Stimulated activated CD8-positive, alpha-beta memory T cell treated with anti-CD3 and anti-CD28 coated beads, Interleukin-12 subunit alpha, Interleukin-12 subunit beta, amount 100 ng/mL, for 1 hour (primary cell): ENCODE data around the gene IQGAP1.

Source experiments
- DNase-seq: peaks from one replicate; pipeline ENCODE4 v3.0.0-alpha.2; 2020; ENCODE audit warnings: low read depth

Gene IQGAP1

DNA sequence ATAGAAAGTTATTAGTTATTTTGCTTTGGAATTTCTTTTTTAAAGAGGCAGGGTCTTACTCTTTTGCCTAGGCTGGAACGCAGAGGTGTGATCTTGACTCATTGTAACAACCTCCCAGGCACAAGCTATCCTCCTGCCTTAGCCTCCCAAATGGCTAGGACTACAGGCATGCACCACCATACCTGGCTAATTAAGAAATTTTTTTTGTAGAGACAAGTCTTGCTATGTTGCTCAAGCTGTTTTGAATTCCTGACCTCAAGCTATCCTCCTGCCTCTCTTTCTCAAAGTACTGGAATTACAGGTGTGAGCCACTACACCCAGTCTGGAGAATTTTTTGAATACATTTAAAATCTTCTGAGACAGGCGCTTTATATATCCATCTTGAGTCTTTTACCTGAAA lies 49.5 kb downstream of the IQGAP1 start:
- DNase-seq, result no peak

DNA sequence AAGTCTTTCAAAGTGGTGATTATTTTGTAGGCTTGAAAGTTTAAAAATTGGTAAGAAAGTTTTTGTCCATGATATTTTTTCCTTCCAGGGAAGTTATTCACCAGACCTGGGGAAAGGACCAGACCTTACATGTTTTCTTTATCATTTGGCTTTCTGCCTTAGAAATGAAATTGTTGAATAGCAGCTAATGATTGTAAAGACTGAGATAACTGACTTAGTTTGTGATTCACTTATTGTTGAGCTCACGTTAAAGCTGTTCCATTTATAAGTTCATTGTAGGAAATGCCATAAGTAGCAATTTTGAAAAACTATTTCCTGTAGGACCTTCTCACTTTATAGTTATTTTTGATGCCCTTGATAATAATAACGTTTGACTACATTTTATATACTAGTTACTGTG lies 51.9 kb downstream of the IQGAP1 start:
- DNase-seq, result no peak

DNA sequence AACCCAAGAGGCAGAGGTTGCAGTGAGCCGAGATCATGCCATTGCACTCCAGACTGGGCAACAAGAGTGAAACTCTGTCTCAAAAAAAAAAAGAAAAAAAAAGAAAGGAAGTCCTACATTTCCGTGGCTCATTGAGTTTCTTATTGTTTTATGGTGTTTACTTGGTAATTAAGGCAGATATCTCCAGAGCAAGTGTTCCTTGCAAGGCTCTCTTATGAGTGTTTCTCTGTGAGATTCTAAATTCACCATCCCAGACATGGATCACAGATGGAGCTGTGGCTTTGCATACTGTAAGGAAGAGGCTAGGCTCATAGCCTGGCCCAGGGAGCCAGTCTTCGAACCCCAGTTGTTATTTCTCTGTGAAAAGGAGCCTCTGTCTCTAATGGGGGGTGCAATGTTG lies 53.0 kb downstream of the IQGAP1 start:
- DNase-seq, result no peak

DNA sequence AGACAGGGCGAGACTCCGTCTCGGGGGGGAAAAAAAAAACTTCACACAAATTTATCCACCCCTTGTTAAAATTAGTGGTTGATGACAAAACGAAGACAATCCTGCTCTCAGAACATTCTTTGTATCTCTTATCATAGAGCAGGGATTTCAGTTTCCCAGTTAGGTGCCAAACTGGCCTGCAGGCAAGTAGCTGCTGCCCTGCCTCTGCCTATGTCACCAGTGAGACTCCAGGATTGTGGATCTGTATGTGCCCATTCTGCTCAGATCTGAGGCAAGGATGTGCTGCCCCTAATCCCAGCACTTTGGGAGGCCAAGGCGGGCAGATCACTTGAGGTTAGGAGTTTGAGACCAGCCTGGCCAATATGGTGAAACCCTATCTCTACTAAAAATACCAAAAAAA lies 54.4 kb downstream of the IQGAP1 start:
- no peak for DNase-seq

DNA sequence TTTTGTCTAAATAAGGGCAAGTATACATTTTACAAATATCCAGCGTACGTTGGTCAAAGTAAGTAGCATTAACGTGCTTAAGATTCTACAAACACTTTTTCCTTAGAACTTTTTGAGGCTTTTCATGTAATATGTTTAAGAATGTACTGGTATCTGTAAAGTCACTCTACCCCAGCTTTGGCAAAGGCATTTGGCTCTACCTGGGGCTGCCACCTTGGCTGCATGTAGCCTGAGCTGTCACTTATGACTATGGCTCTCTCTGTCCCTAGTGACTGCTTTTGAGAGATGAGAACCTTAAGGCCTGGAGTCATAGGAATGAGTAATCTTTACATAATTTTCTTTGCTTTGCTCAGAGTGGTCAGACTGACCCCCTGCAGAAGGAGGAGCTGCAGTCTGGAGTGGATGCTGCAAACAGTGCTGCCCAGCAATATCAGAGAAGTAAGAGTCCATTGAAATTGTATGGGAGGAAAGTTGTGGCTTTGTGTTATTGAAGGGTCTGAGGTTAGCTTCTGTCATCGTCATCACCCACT lies 61.2 kb downstream of the IQGAP1 start:
- no peak for DNase-seq

DNA sequence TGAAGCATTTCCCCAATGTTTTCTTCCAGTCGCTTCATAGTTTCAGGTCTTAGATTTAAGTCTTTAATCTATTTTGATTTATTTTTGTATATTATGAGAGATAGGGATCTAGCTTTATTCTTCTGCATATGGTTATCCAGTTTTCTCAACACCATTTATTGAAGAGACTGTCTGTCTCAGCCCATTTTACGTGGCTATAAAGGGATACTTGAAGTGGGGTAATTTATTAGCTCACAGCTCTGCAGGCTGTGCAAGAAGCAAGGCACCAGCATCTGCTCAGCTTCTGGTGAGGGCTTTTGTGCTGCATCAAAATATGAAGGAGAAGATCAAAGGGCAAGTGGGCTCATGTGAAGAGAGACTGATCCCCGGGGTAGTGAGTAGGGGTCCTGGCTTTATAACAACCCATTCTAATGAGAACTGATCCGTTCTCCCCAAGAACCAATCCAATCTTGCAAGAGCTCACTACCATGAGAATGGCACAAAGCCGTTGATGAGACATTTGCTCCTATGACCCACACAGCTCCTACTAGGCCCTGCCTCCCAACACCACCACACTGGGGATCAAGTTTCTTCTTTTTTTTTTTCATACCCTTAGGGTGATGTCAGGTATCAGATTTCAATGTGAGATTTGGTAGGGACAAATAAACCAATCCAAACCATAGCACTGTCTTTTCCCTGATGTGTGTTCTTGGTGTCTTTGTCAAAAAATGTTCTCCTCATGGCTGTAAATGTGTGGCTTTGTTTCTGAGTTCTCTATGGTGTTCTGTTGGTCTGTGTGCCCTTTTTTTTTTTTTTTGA lies 63.2 kb downstream of the IQGAP1 start:
- no peak for DNase-seq

DNA sequence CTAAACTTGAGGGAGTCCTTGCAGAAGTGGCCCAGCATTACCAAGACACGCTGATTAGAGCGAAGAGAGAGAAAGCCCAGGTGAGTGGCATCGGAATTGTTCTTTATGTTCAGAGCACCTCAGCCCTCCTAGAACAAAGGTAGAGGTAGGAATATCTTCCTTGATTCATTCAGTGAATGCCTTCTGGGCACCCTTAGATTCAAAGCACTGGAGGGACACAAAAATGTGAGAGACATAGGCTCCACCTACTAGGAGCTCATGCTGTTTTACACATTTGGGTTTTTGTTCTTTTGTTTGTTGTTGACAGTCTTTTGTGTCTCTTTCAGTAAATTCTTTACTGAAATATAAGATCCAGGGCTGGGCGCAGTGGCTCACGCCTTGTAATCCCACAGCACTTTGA lies 68.2 kb downstream of the IQGAP1 start:
- no peak for DNase-seq

DNA sequence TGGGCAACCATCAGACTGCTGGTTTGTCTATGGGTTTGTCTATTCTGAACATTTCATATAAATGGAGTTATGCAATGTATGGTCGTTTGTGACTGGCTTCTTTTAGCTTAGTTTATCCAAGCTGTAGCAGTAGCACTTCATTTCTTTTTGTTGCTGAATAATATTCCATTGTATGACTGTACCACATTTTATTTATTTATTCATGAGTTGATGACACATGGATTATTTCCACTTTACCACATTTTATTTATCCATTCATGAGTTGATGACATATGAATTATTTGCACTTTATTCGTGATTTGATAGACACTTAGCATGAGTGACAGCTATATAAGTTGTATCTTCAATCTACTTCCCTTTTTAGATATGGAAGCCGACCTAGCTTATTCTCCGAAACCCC lies 70.0 kb downstream of the IQGAP1 start:
- no peak for DNase-seq

DNA sequence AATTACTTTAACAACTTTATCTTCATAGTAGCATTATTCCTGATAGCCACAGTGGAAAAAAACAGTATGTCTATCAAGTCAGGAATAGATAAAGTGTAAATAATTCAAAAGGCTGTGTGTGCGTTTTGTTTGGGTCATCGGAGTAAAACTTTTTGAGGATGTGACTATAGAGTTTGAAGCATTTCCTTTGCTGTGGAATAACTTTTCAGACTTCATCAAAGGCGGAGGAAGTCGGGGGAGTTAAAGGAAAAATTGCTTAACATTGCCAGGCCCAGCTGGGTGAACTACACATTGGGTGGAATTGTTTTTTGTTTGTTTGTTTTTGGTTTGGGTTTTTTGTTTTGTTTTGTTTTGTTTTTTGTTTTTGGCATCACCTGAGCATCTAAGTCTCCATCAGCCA lies 71.3 kb downstream of the IQGAP1 start:
- no peak for DNase-seq

DNA sequence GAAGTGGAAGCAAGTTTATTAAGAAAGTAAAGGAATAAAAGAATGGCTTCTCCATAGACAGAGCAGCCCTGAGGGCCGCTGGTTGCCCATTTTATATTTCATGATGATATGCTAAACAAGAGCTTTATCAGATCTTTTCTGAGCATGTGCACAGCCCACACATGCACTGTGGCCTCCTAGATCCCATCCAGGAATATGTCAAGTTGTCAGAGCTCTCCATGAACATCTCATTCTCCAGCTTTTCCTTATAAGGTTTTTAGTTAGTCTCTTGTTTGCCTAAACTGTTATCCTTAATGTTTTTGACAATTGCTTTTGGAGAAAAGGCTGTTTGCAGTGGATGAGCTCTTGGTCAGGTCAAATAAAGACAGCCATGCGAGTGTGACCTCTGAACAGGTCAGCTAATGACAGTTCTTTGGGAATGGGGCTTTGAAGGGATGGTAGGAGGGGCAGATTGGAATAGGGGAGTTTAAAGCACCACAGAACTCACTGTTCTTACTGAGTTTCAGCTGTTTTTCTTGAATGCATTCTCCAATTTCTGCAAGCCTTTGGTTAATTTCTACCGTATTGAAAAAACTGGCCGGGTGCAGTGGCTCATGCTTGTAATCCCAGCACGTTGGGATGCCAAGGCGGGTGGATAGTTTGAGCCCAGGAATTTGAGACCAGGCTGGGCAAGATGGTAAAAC lies 72.2 kb downstream of the IQGAP1 start:
- DNase-seq, result no peak

DNA sequence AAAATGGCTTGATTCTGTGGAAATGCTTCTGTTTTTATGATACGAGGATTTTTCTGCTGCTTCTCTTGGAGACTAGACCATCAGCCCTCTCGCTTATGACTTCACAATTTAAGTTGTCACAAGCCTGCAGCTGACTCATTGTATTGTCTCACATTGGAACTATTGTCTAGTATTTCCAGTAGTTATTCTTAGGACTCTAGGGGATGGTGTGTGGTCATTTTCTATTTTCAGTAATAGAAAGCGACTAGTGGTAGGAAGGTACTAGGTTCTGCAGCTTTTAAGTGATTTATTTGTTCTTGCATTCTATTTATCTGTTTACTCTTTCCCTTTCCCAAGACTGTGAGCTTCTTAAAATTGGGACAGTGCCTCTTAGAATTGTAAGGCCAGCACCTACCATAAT lies 75.3 kb downstream of the IQGAP1 start:
- DNase-seq, result no peak

DNA sequence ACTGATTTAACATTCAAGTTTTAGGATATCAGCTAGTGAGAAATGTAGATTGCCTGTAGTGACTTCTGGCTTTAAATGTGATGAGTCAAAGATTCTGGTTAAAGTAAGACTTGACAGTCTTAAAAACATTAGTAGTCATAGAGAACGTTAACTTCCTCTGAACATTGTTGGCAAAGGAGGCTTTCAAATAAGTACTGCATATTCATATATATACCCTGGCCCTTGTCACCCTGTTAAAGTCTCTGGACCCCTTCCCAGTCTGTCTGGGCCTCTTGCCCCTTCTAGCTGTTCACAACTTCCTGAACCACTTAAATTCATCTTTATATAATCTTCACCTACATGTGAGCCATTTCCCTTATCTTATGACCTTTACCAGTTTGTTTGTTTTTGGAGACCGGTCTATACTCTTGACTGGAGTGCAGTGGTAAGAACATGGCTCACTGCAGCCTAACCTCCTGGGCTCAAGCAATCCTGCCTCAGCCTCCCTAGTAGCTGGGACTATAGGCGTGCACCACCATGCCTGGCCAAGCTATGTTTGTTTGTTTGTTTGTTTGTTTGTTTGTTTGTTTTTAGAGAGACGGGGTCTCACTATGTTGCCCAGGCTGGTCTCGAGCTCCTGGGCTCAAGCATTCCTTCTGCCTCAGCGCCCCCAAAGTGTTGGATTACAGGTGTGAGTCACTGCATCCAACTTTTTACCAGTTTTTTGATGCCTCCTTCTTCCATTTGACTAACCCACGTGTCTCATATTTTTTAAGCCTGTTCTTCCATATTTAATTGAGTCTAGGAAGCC lies 77.3 kb downstream of the IQGAP1 start:
- no peak for DNase-seq

DNA sequence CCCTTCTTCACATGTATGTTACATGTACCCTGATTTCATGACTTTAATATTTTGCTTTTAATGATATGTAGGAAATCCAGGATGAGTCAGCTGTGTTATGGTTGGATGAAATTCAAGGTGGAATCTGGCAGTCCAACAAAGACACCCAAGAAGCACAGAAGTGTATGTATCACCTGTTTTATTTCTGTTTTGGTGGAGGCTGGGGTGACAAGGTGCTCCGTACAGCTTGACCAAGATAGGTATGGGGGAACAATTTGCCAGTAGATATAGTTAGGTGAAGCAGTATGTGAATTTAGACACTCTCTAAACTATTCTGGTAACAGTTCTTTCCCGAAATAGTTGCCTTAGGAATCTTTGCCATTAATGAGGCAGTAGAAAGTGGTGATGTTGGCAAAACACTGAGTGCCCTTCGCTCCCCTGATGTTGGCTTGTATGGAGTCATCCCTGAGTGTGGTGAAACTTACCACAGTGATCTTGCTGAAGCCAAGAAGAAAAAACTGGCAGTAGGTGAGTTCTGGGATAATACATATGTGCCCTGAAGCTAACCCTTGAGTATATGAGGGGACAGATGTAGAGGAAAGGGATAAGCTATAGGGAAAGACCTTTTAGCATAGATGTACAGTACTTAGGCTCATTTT lies 78.0 kb downstream of the IQGAP1 start:
- DNase-seq, result no peak

DNA sequence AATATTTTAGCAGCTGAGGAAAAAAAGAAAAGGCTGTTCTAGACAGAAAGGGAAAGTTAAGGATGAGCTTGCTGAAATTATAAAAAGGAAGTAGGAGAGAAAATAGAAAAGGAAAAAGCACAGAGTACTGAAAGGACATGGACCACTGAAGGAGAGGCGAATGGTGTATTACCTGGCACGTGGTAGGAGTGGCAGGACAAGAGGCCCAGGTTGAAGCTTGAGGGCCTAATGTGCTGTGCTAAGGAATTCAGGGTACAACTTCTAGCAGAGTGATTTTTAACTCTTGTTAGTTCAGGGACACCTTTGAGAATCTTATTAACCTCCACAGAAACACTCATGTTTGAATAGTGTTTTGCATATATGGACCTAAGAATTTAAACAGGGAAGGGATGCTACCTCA lies 81.7 kb downstream of the IQGAP1 start:
- DNase-seq, result no peak

DNA sequence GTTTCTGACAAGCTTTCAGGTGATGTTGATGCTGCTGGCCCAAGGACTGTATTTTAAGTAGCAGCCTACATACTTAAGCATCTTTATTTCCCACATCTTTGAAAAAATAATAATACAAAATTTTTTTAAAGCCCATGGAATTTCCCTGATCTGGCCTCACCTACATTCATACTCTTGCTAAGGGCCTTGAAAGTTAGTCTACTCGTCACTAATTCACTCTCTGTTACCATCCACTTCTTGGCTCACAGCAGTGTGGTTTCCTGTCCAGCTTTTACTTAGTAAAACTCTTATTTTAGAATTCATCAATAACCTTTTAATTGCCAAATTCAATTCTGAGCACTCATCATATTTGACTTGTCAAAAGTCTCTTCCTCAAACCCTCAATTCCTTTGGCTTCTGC lies 82.4 kb downstream of the IQGAP1 start:
- DNase-seq, result no peak

DNA sequence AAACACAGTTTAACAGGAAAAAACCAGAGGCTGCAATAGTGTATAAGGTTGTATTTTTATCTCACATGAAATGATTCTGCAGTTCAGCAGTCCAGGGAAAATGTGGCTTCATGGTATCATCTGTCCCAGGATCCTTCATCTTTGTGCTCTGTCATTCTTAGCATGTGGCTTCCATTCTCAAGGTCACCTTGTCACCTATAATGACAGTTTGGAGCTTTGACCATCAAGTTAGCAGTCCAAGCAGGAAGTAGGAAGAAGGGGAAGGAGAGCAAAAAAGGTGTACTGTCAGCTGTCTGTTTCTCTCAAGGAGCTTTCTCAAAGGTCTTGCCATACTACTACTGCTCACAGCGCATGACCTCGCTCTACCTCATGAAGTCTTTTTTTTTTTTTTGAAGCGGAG lies 83.1 kb downstream of the IQGAP1 start:
- DNase-seq, result no peak

DNA sequence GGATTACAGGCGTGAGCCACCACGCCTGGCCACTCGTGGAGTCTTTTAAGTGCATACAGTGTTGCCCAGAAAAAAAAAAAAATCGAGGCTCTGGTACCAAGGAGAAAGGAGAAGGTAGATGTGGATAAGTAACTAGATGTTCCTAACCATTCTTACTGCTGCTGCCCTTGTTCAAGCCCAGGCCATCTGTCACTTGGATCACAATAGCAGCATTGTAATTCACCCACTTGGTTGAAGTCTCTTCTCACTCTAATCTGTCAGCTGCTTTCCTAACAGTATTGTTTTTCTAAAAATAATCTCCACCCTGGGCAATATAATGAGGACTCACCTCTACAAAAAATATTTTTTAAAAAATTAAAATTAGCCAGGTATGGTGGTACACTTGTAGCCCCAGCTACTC lies 83.7 kb downstream of the IQGAP1 start:
- DNase-seq, result no peak

DNA sequence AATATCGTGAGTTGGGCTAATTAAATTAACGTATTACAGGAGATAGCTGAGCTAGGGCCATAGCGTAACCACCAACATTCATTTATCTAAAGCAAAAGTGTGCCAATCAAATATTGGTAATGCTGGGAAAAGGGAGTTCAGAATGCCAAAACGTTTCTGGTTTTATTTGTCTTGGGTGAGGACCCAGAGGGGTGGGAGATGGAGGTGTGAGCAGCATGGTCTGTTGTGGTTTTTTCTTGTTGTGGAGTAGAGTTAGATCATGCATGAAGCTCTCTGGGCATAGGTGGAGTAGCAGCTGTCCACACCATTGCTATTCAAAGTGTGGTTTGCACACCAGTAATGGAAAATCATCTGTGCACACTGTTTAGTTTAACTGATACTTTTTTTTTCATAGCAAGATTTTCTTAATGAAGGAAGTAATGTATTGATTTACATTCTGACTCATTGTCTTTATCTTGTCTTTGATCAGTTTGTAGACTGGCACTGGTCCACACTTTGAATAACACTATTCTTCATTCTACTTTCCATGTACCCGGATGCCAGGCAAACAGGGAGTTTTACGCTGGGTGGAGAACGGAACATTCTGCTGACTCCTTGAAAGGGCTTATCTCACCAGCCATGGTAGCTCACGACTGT lies 90.9 kb downstream of the IQGAP1 start:
- no peak for DNase-seq

DNA sequence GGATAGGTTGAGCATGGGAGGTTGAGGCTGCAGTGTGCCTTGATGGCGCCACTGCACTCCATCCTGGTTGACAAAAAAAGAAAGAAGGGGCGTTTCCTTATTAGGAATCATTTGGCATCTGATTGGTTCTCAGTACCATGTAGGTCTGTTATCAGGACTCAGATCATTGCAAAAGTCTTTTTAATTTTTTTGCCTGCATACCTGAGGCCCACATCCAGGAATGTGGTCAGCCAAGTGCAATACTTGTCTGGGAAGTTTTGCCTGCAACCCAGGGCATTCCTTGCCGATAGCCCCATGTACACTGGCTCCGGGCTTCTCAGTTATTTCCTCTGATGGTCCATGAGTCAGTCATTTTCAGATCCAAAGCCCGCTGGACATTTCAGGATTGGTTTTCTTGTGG lies 91.6 kb downstream of the IQGAP1 start:
- no peak for DNase-seq

DNA sequence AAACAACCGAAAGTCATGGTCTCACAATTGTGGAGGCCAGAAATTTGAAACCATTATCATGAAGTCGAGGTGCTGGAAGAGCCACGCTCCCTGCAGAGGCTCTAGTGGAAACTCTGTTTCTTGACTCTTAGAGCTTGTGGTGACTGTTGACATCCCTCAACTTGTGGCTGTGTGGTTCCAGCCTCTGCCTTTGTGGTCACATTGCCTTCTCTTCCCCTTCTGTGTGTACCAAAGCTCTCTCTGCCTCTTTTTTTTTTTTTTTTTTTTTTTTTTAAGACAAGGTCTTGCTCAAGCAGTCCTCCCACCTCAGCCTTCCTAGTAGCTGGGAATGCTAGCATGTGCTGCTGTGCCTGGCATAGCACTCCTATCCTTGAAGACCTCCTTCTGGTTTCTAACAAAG lies 93.0 kb downstream of the IQGAP1 start:
- peak; percentile 15 for DNase-seq

DNA sequence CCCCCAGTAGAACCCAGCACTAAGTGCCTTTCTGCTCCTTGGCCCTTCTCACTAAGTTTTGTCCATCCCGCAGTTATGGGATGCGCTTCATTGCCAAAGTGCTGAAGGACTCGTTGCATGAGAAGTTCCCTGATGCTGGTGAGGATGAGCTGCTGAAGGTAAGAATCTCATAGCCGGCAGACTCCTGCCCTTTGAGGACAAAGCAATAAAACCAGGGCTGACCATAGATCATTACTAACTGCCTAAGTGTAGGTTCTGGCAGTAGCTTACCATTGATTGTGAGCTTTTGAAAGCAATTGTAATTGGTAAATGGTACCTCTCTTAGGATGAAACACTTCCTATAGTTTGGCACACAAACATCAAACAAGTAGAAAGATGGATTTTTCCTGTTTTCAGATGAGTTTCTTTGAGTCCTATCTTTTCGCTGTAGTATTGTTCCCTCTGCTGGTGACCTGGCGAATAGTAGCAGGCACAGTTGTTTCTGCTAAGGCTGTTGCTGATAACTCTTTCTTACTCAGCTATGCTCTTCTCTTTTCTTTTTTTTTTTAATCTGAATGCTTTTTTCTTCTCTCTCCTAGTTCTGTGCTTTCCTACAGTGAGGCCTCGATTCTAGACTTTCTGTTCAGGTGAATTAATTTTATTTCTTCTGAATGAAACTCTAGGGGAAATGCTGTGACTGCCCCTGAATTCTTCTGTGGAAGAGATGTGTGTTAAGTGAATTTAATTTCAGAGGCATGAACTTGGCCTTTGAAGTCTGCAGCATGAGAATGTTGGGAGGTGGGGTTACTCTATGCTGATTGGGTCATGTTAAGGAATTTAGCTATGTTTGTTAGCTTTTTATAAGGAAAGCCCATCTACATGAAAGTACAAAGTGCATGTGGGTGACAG lies 94.3 kb downstream of the IQGAP1 start:
- DNase-seq, result peak; percentile 19
